CD14-positive monocyte (primary cell): ENCODE measurements around the gene TSHZ1. TPM values are rescaled to one million over a fixed set of nuclear protein-coding genes. Genes with fewer than 3 reads are reported as not detected.

ENCODE experiments used
- DNase-seq, 3 donors: peaks; one replicate each; pipeline ENCODE4 v3.0.0-alpha.2; 2011 to 2022
- H2AFZ ChIP-seq: 2 replicates; pipeline ENCODE4 v1.6.0; 2012; ENCODE audit warnings: mild to moderate bottlenecking, low read depth, low read length, inconsistent platforms; ENCODE audit not compliant: insufficient read depth, poor library complexity, severe bottlenecking
- H3K27ac ChIP-seq, 2 donors: 1 replicate in 1 of 2; 2 replicates in 1 of 2; pipeline ENCODE4 v1.5.1; 2012 to 2013; ENCODE audit warnings: low read length in 2 of 2, control low read depth in 1 of 2, inconsistent platforms in 1 of 2, low read depth in 1 of 2, mild to moderate bottlenecking in 1 of 2
- H3K27me3 ChIP-seq, 2 donors: one replicate each; pipeline versions ENCODE4 v1.6.0 to v1.6.1; 2011 to 2013; ENCODE audit warnings: low read length in 2 of 2; ENCODE audit not compliant: control insufficient read depth in 2 of 2, insufficient read depth in 2 of 2
- H3K36me3 ChIP-seq, 2 donors: replicated peaks in 1 of 2; 1 replicate in 1 of 2; 2 replicates in 1 of 2; pipeline versions ENCODE4 v1.5.1 to v1.6.1; 2012 to 2013; ENCODE audit warnings: low read length in 2 of 2, control low read depth in 1 of 2, inconsistent platforms in 1 of 2, mild to moderate bottlenecking in 1 of 2; ENCODE audit not compliant: insufficient read depth in 2 of 2, control insufficient read depth in 1 of 2
- H3K4me1 ChIP-seq, 2 donors: 1 replicate in 1 of 2; 2 replicates in 1 of 2; pipeline versions ENCODE4 v1.5.1 to v1.6.1; 2012 to 2013; ENCODE audit warnings: low read length in 2 of 2, control low read depth in 1 of 2, inconsistent platforms in 1 of 2, mild to moderate bottlenecking in 1 of 2, moderate library complexity in 1 of 2; ENCODE audit not compliant: insufficient read depth in 2 of 2, control insufficient read depth in 1 of 2
- H3K4me2 ChIP-seq: replicated peaks from 2 replicates; pipeline ENCODE3; 2012; ENCODE audit warnings: low read length, moderate library complexity, mild to moderate bottlenecking; ENCODE audit not compliant: poor library complexity, severe bottlenecking; ENCODE audit errors: extremely low read depth
- H3K4me3 ChIP-seq, 3 experiments: fragments of 200-600 bp in 1 of 3; sonication (generic) in 1 of 3; replicated peaks in 1 of 3; 1 replicate in 2 of 3; 2 replicates in 1 of 3; pipeline ENCODE4 v1.5.1; 2011 to 2013; ENCODE audit warnings: low read length in 3 of 3, mild to moderate bottlenecking in 3 of 3, control low read depth in 2 of 3, low read depth in 2 of 3, inconsistent platforms in 1 of 3, moderate library complexity in 1 of 3
- H3K79me2 ChIP-seq: 2 replicates; pipeline ENCODE4 v1.6.0; 2012; ENCODE audit warnings: mild to moderate bottlenecking, control low read depth, inconsistent platforms, low read length, moderate library complexity; ENCODE audit not compliant: insufficient read depth
- H3K9ac ChIP-seq: 2 replicates; pipeline ENCODE4 v1.6.0; 2017; ENCODE audit warnings: low read length, mild to moderate bottlenecking; ENCODE audit not compliant: insufficient read depth, poor library complexity, severe bottlenecking
- H3K9me3 ChIP-seq, 2 donors: replicated peaks in 1 of 2; 1 replicate in 1 of 2; 2 replicates in 1 of 2; pipeline versions ENCODE4 v1.5.1 to v1.6.1; 2012 to 2013; ENCODE audit warnings: low read length in 2 of 2, control low read depth in 1 of 2; ENCODE audit not compliant: control insufficient read depth in 1 of 2, insufficient read depth in 1 of 2
- H4K20me1 ChIP-seq: 2 replicates; pipeline ENCODE4 v1.6.0; 2012; ENCODE audit warnings: mild to moderate bottlenecking, low read length, control low read depth, moderate library complexity; ENCODE audit not compliant: insufficient read depth
- H3K27ac Mint-ChIP-seq, 7 donors: one replicate each; pipeline ENCODE4 v1.8.0; 2020; ENCODE audit warnings: mild to moderate bottlenecking in 7 of 7, mixed read lengths in 7 of 7, moderate library complexity in 6 of 7, inconsistent platforms in 2 of 7
- H3K27me3 Mint-ChIP-seq, 3 donors: one replicate each; pipeline ENCODE4 v1.8.0; 2021 to 2022; ENCODE audit warnings: low read depth in 3 of 3, mild to moderate bottlenecking in 3 of 3, mixed read lengths in 3 of 3, moderate library complexity in 3 of 3, inconsistent platforms in 1 of 3
- H3K36me3 Mint-ChIP-seq, 2 donors: one replicate each; pipeline ENCODE4 v1.8.0; 2020; ENCODE audit warnings: mixed read lengths in 2 of 2, inconsistent platforms in 1 of 2, mild to moderate bottlenecking in 1 of 2
- H3K4me1 Mint-ChIP-seq: one replicate; pipeline ENCODE4 v1.8.0; 2020; ENCODE audit warnings: mild to moderate bottlenecking, mixed read lengths
- H3K4me3 Mint-ChIP-seq, 2 donors: one replicate each; pipeline ENCODE4 v1.8.0; 2020; ENCODE audit warnings: mild to moderate bottlenecking in 2 of 2, mixed read lengths in 2 of 2, moderate library complexity in 1 of 2
- H3K9me3 Mint-ChIP-seq, 7 donors: one replicate each; pipeline ENCODE4 v1.8.0; 2020 to 2022; ENCODE audit warnings: mixed read lengths in 7 of 7, mild to moderate bottlenecking in 6 of 7, moderate library complexity in 6 of 7, inconsistent platforms in 2 of 7
- WGBS: methylation state at CpG from one replicate; pipeline ENCODE4 v1.1.5; 2013; ENCODE audit warnings: missing lambda C conversion rate; ENCODE audit not compliant: insufficient coverage; 5-methylcytosine and 5-hydroxymethylcytosine counted together
- intact Hi-C, 2 donors: fragments of 100-400 bp; cut with micrococcal nuclease; formaldehyde crosslinking; loops; one replicate each; pipeline versions ENCODE4 v1.15.0 to v1.15.1; 2023
- polyA plus RNA-seq, 3 donors: library from polyadenylated mRNA; depleted of rRNA in 1 of 3; unstranded in 2 of 3; stranded (reverse) in 1 of 3; fragments of 300-500 nt in 2 of 3; fragments of >200 nt in 1 of 3; fragmentation: Illumina TruSeq in 2 of 3; gene quantifications; 1 replicate in 2 of 3; 2 replicates in 1 of 3; pipeline ENCODE4 v1.2.3, GENCODE V29; 2012 to 2021
- TF ChIP-seq, protein P1 (sequence below): fragments of 200-600 bp; IDR thresholded peaks from one replicate; pipeline ENCODE4 v1.8.0; 2022; ENCODE audit warnings: antibody characterized with exemption, mild to moderate bottlenecking

The TSHZ1 gene
- polyA plus RNA-seq, 3 donors: 0.76 to 3.3 (median 1.4) TPM

DNA sequence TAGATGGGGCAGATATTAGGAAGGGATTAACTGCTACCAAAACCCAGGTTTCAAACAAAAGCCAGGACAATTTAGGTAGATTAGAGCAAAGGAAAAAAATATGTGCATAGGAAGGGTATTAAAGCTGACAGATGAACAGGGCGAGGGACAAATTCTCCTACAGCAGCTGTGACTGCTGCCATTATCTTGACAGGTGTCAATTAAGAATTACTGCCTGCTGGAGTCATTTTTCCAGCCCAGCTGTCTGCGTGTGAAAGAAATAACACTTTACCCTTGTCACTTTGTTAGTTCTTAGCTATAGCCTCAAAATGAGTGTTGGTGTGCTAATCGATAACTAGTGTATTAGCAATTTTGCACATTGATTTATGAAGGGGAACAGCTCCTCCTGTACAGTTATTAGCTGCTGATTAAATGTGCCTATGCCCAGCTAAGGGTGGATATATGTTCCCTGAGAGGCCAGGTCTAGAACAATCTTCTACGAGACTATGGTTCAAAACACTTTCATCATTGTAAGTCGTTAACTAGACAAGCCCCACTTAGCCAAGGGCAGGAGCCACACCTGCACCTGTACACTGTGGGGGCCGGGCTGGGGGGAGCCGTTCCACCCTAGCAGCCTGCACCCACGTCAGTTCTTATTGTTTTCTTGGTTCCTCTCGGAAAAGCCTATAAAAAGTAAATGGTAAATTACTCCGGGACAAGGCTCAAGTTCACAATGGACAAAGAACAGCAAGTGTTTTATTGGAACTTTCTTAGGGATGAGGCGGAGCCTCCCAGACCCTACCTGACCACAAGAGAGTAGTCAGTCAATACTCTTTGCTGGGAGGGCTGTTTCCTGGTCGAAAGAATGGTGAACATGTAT lies 7.7 kb downstream of the TSHZ1 start:
- Histone ChIP-seq H3K4me2 (no peak overlapping the region), H2AFZ (no peak overlapping the region), H3K4me1 (peaks cover 16 to 27% of the 10 kb centered on the region in 2 donors), H3K9ac (no peak overlapping the region), H3K27ac (no peak overlapping the region), H4K20me1 (peaks cover 25% of the 10 kb centered on the region), H3K9me3 (no peaks in the 10 kb centered on the region), H3K79me2 (peaks cover 87% of the 10 kb centered on the region), H3K27me3 (no peaks in the 10 kb centered on the region), H3K4me3 (no peak overlapping the region), H3K36me3 (no peaks in the 10 kb centered on the region)
- Mint-ChIP-seq H3K4me1 (peaks cover 38% of the 10 kb centered on the region), H3K27ac (no peak overlapping the region), H3K36me3 (peaks cover 3 to 11% of the 10 kb centered on the region in 2 donors), H3K27me3 (peaks cover 0 to 4% (median 2%) of the 10 kb centered on the region in 3 donors), H3K4me3 (no peak overlapping the region), H3K9me3 (no peaks in the 10 kb centered on the region)
- DNase-seq: no peak
- intact Hi-C loops: no loop called here
- WGBS: 100% methylated on average over 3 of the region's 12 CpGs
- TF ChIP-seq, protein P1, sequence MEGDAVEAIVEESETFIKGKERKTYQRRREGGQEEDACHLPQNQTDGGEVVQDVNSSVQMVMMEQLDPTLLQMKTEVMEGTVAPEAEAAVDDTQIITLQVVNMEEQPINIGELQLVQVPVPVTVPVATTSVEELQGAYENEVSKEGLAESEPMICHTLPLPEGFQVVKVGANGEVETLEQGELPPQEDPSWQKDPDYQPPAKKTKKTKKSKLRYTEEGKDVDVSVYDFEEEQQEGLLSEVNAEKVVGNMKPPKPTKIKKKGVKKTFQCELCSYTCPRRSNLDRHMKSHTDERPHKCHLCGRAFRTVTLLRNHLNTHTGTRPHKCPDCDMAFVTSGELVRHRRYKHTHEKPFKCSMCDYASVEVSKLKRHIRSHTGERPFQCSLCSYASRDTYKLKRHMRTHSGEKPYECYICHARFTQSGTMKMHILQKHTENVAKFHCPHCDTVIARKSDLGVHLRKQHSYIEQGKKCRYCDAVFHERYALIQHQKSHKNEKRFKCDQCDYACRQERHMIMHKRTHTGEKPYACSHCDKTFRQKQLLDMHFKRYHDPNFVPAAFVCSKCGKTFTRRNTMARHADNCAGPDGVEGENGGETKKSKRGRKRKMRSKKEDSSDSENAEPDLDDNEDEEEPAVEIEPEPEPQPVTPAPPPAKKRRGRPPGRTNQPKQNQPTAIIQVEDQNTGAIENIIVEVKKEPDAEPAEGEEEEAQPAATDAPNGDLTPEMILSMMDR: no peak

DNA sequence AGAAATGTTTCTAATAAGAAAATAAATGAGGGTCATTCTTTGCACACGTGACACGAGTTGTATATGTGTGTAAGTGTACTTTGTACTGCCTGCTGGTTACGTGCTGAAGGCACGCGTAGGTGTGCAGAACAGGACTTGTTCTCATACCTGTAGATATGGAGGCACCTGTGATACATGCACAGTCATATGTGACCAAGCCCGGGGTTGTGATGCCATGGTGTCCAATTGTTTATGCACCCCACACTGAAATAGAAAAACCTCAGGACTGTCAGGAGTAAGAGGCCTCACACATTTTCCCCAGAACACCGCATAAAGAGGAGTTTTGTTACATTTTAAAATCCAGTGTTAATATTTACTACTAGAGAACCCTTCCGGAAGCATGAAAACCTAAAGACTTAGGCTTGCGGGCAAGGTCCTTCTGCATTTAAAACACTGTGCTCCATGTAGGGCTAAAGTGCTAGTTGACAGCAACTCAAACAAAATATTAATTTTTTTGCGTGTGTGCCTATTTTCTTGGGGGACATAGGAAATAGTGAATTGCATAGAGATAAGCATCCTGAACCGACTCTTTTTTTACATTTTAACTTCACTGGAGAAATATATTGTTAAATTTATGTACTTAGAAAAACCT lies 9.3 kb downstream of the TSHZ1 start:
- no peak overlapping the region for H3K4me3 ChIP-seq
- no peak for DNase-seq
- Mint-ChIP-seq H3K27ac (no peak overlapping the region), H3K4me1 (peaks cover 45% of the 10 kb centered on the region), H3K27me3 (peaks cover 0 to 2% (median 2%) of the 10 kb centered on the region in 3 donors), H3K9me3 (no peaks in the 10 kb centered on the region), H3K36me3 (peaks cover 3 to 11% of the 10 kb centered on the region in 2 donors), H3K4me3 (no peak overlapping the region)
- no peak overlapping the region for H2AFZ ChIP-seq
- H4K20me1 ChIP-seq: peaks cover 37% of the 10 kb centered on the region
- TF ChIP-seq, protein P1: no peak
- no peaks in the 10 kb centered on the region for H3K9me3 ChIP-seq
- no peak overlapping the region for H3K27ac ChIP-seq
- H3K36me3 ChIP-seq: no peaks in the 10 kb centered on the region
- H3K4me2 ChIP-seq: no peak overlapping the region
- intact Hi-C loops: no loop called here
- H3K27me3 ChIP-seq: no peaks in the 10 kb centered on the region
- WGBS: 83% methylated on average over 4 of the region's 11 CpGs
- H3K9ac ChIP-seq: no peak overlapping the region
- H3K79me2 ChIP-seq: peaks cover 86% of the 10 kb centered on the region
- H3K4me1 ChIP-seq: peaks cover 24 to 31% of the 10 kb centered on the region in 2 donors
